Medulla oblongata (tissue), 1 donor: ENCODE measurements around the gene NUDT3.
"Not testable (repeated sequence)": the region's sequence is repeated elsewhere in the genome, so short reads cannot be mapped to it uniquely, and the experiment has no call there.

ENCODE experiments used
- DNase-seq: peaks from one replicate; pipeline ENCODE4 v3.0.0-alpha.2; 2015; ENCODE audit errors: extremely low spot score

NUDT3 gene

DNA sequence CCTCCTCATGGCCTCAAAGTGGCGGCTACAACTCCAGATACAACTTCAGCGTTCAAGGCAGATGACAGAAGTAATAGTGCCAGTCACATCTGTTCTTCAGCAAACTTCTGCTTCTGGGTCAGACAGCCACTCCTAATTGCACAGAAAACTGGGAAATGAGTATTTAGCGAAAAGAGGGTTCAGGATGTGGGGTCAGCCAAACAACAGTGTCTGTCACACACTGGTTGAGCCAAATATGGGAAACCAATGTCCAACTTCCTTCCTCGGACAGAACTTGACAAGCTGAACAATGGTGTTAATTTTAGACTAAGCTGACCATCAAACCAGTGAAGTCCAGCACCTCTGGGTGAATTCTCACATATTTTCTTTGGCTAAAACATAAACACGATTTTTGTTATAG, 22.1 kb downstream of the NUDT3 start:
- peak; percentile 80 for DNase-seq

DNA sequence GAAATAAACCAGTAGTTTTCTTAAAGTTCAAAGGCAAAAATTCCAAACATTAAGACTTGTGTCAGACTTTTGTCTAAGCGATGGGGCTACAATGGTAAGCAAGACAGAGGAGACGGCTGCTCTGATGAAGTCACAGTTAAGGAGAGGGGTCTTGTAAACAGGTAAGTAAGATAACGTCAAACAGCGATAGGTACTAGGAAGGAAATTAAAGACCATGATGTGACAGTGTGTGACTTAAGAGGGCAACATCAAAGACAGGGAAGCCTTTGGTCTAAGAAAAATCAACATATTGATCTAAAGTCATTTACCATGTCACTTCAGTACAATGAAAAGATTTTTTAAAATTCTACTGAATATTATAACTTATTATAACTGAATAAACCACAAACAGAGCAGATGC, 23.1 kb downstream of the NUDT3 start:
- no peak for DNase-seq

DNA sequence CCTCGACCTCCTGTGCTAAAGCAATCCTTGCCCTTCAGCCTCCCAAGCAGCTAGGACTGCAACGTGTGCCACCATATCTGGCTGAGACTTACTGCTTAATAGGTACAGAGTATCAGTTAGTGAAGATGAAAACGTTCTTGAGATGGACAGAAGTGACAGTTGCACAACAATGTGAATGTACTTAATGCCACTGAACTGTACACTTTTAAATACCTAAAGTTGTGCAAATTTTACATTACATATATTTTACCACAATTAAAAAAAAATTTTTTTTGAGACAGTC, 25.9 kb downstream of the NUDT3 start:
- DNase-seq: no peak

DNA sequence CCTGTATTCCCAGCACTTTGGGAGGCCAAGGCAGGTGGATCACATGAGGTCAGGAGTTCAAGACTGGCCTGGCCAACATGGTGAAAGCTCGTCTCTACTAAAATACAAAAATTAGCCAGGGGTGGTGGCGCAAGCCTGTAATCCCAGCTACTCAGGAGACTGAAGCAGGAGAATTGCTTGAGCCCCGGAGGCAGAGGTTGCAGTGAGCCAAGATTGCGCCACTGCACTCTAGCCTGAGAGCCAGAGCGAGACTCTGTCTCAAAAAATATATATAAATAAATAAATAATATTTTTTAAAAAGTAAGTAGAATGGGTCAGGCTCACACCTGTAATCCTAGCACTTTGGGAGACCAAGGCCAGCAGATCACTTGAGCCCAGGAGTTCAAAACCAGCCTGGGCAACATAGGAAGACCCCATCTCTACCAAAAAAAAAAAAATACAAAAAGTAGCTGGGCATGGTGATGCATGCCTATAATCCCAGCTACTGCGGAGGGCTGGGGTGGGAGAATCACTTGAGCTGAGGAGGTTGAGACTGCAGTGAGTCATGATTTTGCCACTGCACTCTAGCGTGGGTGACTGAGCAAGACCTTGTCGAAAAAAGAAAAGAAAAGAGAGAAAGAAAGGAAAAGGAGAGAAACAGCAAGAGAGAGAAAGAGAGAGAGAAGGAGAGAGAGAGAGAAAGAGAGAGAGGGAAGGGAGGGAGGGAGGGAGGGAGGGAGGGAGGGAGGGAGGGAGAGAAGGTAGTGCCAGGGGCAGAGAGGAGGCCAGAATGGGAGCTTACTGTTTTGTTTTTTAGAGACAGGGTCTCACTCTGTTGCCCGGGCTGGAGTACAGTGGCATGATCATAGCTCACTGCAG, 26.5 kb downstream of the NUDT3 start:
- not testable (repeated sequence) for DNase-seq

DNA sequence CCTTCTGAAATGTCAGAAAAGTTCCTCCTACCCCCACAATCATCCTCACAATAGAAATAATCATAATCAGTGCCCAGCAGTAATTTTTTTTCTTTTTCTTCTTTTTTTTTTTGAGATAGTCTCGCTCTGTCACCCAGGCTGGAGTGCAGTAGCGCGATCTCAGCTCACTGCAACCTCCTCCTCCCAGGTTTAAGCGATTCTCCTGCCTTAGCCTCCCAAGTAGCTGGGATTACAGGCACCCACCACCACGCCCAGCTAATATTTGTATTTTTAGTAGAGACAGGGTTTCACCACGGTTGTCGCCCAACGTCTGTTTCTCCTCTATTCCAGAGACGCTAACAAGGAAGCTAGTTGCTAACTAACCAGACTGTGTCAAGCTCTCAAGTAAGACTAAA, 28.8 kb downstream of the NUDT3 start:
- DNase-seq: not testable (repeated sequence)

DNA sequence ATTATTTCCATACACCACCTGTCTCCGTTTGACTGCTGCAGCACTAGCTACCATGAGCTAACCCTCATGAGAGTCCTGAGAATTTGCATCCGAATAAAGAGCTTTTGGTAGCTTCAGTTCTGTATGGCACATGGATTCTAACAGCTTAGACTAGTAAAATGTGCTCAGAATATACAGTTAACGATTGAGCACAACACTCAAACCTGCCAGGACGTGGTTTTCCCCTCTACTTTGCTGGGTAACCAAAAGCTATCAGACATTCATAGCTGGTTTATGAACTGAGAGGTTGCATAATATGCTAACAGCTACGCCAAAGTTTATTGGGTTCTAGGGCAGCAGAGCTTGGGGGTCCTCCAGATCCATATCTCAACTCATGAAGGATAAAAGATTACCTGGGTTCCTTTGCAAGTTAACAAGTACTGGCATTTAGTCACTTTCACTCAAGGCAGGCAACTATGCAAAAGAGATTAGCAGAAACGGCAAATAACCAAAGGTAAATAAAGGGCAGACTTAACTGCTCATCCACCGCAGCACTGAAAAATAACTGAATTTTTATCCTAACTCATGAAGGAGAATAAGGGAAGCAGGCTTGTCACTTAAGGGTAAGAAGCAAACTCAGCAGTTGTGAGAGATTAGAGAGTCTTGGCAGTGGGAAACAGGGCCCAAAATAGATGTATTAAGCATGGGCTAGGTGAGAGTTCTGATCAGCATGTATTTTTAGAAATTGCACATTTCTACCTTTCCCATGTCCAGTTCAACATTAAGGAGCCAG, 29.4 kb downstream of the NUDT3 start:
- DNase-seq: no peak

DNA sequence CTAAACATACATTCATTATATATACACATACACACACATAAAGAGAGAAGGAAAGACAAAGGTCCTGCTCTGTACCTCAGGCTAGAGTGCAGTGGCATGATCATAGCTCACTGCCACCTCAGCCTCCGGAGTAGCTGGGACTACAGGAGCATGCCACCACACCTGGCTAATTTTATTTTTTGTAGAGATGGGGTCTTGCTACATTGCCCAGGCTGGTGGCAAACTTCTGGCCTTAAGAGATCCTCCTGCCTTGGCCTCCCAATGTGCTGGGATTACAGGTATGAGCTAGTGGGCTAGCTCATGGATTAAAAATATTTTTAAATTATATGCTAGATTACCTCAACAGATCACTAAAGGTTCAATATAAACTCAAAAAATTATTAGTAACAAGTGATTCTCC, 30.3 kb downstream of the NUDT3 start:
- no peak for DNase-seq

DNA sequence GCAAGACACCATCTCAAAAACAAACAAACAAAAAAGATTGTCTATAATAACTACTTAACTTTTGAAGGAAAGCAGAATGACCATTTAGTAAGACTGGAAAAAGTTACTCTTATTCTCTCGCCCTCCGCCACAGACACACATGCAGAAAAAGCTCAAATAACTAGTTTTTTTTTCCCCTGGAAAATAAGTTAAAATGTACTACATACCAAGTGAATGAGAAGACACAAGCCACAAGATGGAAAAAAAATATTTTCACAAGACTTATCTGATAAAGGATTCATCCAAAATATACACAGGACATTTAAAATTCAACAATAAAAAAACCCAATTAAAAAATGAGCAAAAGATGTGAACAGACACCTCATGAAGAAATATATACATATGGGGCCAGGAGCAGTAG, 31.9 kb downstream of the NUDT3 start:
- DNase-seq: no peak

DNA sequence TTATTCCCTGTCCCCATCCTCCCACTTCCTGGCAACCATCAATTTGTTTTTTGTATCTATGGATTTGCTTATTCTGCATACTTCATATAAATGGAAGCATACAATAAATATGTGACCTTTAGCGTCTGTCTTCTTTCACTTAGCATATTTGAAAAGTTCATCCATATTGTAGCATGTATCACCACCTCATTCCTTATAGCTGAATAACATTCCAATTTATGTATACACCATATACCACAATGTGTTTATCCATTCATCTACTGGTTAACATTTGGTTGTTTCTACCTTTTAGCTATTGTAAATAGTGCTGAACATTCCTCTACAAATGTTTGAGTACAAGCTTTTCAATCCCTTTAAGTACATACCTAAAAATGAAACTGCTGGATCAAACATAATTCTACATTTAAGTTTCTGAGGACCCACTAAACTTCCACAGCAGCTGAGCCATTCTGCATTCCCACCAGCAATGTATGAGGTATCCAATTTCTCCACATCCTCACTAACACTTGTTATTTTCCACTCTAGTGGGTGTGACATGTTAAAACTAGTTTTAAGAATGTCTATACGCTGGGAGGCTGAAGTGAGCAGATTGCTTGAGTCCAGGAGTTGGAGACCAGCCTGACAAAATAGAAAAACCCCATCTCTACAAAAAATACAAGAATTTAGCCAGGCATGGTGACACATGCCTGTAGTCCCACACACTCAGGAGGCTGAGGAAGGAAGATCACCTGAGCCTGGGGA, 32.9 kb downstream of the NUDT3 start:
- no peak for DNase-seq

DNA sequence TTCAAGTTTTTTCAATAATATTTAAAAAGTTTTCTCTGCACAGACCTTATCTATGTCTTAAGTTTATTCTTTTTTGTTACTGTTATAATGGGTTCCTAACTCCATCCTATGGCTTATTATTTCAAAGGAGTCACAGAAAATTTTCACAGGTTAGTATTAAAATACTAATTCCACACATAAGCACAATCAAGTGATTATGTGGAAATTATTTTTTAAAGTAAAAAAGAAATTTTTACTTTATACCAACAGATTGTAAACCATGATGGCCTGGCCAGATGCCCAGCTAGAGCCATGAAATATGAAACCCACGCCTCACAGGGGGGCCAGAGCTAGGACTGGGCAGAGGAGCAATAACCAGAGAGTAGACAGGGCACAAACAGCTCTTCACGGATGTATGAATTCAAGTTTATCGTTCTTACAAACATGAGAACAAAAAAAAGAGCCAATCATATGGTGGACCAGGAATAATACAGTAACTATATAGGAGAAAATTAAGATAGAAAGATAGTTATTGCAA, 34.0 kb downstream of the NUDT3 start:
- no peak for DNase-seq

DNA sequence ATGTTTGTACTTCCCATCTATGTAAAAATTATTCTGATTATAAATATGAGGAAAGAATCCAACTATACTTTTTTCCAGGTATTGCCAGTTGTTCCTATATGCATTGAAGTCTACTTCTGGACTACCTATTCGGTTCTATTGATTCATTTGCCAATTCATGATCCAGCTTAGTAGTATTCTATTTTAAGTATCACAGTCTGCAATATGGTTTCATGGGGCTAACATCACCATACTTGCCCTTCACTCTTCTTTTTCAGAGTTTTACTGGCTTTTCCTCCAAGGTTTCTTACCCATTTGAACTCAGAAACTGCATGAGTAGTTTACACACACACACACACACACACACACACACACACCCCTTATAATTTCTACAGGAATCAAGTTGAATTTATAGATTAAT, 34.5 kb downstream of the NUDT3 start:
- DNase-seq: no peak

DNA sequence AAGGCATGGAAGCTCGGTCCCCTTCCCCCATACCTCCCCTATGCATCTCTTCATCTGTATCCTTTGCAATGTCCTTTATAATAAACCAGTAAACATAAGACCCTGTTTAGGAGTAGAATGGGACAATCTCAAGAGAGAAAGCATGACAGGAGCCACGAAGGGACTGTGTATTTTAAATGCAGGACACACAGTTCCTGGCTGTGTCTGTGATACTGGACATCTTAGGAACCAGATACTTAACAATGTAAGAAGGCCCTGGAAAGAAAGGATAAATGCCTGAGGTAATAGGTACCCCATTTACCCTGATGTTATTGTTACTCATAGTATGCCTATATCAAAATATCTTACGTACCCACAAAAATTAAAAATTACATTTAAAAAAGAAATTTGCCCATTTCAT, 36.6 kb downstream of the NUDT3 start:
- DNase-seq: no peak

DNA sequence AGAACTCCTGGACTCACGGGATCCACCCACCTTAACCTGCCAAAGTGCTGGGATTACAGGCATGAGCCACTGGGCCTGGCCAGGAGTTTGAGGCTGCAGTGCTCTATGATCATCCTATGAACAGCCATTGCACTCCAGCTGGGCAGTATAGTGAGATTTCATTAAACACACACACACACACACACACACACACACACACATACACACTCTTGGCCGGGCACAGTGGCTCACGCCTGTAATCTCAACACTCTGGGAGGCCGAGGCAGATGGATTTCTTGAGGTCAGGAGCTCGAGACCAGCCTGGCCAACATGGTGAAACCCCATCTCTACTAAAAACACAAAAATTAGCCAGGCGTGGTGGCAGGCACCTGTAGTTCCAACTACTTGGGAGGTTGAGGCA, 38.2 kb downstream of the NUDT3 start:
- not testable (repeated sequence) for DNase-seq

DNA sequence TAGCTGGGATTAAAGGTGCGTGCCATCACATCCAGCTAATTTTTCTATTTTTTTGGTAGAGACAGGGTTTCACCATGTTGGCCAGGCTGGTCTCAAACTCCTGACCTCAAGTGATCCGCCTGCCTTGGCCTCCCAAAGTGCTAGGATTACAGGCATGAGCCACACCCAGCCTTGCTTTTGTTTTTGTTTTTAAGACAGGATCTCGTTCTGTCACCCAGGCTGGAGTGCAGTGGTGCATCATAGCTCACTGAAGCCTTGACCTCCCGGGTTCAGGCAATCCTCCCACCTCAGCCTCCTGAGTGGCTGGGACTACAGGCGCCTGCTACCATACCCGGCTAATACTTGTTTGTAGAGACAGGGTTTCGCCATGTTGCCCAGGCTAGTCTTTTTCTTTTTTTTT, 38.9 kb downstream of the NUDT3 start:
- not testable (repeated sequence) for DNase-seq

DNA sequence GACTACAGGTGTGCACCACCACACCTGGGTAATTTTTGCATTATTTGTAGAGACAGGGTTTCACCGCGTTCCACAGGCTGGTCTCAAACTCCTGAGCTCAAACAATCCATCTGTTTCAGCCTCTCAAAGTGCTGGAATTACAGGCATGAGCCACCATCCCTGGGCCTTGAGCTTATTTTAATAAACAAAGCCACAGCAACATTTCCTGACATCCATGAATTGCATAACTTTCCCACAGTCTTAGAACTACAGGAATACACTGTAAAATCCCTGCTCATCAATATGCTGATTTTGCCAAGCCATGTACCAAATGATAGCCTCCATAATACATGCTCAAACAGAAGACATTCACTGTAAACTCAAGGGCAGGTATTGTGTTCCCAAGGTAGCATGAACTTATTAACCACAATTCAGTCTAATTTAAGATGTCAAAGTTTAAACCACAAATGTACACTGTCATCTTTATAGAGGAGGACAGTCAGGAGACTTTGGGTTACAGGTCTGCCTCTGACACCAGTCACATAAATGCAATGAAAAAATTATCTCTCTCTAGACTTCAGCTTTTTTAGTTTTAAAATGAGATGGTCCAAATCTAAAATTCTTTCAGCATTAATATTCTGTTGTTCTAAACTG, 40.0 kb downstream of the NUDT3 start:
- no peak for DNase-seq

DNA sequence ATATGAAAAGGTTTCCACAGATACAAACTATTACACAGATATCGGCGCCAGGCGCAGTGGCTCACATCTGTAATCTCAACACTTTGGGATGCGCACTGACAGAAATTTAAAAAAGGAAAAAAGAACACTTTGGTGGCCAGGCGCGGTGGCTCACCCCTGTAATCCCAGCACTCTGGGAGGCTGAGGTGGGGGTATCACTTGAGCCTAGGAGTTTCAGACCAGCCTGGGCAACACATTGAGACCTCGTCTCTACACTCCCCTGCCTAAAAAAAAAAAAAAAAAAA, 41.6 kb downstream of the NUDT3 start:
- DNase-seq: no peak

DNA sequence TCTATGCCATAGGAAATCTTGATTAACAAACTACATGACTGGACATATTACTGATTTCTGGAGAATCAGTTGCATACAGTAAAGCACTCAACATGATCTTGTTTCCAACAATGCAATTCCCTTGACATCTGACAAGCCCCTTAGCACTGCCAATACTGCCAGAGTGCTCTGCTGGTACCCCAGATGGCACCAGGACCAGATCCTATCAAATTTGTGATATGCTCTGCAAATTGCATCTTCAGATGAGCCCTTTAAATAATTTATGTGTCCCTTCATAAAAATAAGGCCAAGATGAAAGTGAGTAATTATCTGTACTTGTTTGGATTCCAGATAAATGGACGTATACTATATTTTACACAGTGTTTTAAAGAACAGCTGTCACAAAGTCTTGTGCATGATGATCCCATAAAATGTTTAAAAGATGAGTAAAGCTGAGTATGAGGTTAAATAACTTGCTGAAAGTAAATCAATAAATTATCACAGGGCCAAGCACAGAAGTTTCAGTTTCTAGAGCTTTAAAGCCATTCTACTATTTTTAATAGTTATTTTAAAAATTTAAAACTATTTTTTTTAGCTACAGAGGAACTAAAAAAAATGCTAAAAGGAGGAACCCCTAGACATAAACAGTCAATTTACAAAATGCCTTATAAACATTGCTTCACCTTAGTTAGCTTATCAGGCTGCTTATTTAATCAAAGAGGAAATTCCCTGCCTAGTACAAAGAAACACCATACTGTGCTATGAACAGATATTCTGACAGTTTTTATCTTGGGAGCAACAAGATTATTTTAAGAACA, 42.1 kb downstream of the NUDT3 start:
- DNase-seq: no peak

DNA sequence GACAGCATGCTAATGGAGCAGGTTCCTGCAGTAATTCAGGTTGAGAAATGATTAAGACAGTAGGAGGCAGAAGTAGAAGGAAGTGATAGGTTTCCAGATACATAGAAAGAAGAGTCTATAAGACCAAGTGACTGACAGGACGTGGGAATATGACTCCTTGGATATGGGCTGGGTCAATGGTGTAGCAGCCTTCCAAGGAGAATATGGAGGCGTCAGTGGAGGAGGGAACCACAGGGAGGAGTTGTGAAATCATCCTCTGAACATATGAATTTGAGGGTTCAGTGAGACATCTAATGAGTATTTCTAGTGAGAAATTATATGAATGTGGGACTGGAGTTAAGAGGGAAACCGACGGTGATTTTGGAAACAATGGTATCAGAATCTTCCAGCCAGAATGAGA, 43.3 kb downstream of the NUDT3 start:
- DNase-seq: no peak

DNA sequence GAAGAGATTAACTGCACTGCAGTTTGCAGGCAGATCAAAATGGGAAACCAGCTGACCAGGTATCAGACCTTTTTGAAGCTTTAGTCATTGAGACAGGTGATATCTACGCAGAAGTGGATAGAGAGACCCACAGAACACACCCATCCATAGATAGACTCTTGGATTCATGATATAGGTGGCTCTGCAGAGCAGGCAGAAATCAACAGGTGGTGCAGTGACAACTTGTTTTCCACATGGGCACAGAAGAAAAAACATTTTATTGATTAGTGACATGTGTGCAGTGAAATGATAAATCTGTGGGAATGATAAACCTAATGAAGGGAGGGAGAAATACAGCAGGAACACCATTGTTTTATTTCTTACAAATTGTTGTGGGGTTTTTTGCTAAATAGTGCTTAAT, 45.2 kb downstream of the NUDT3 start:
- no peak for DNase-seq

DNA sequence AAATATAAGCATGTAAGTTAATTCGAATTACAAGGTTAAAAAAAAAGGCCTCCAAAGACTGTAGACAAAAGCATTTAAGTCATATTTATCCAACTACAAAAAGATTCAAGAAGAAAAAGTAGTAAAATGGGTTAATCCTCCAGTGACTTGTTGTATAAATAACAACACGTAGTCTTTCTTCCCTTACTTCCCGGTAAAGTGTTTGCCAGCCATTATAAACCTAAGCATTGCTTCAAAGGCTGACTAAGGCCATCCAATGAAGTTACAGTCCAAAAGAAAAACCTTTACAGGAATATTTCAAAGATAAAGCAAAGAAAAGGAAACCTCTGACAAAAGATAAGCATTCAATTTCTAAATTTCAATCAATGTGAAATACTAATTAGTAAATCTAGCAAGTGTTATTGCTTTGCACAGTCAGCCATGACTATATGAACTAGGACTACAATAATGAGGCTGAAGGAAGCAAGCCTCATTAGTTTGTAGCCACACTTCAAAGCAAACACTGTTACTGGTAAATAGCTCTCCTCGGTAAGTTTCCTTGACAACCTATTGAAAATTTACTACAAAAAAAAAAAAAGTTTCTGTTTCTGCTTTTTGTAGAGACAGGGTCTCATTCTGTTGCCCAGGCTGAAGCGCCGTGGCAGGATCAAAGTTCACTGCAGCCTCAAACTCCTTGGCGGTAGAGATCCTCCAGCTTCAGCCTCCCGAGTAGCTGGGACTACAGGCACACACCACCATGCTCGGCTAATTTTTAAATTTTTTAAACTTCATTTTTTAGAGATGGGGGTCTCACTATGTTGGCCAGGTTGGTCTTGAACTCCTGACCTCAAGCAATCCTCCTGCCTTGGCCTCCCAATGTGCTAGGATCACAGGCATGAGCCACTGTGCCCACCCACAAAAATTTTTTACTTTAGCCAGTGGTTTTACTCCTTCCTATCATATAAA, 46.0 kb downstream of the NUDT3 start:
- DNase-seq: no peak
